AG20443 (cell line): ENCODE measurements around the gene INPP5A.
"Not testable (repeated sequence)": the region's sequence is repeated elsewhere in the genome, so short reads cannot be mapped to it uniquely, and the experiment has no call there.

ENCODE experiments used
- DNase-seq: peaks from one replicate; pipeline ENCODE4 v3.0.0; 2012; ENCODE audit warnings: low spot score, mixed read lengths

INPP5A gene

GRCh38 chr10:132548869-132549268 is 11.3 kb downstream of the INPP5A start:
- no peak for DNase-seq

GRCh38 chr10:132549371-132549770 is 11.8 kb downstream of the INPP5A start:
- DNase-seq = no peak

- DNase-seq = no peak
Observed at GRCh38 chr10:132550366-132551092, 12.9 kb downstream of the INPP5A start.

GRCh38 chr10:132551093-132551807 is 13.7 kb downstream of the INPP5A start:
- no peak for DNase-seq

GRCh38 chr10:132551808-132552130 is 14.2 kb downstream of the INPP5A start:
- DNase-seq = no peak

- not testable (repeated sequence) for DNase-seq
Observed at GRCh38 chr10:132552635-132553034, 15.0 kb downstream of the INPP5A start.

- DNase-seq = not testable (repeated sequence)
Observed at GRCh38 chr10:132553568-132553967, 16.0 kb downstream of the INPP5A start.

GRCh38 chr10:132554053-132554990 is 16.7 kb downstream of the INPP5A start:
- DNase-seq = no peak

GRCh38 chr10:132554991-132555647 is 17.5 kb downstream of the INPP5A start:
- no peak for DNase-seq

- no peak for DNase-seq
Observed at GRCh38 chr10:132555648-132556575, 18.3 kb downstream of the INPP5A start.

GRCh38 chr10:132556994-132557441 is 19.4 kb downstream of the INPP5A start:
- DNase-seq = no peak

- no peak for DNase-seq
Observed at GRCh38 chr10:132557696-132558515, 20.3 kb downstream of the INPP5A start.

- DNase-seq = no peak
Observed at GRCh38 chr10:132558516-132559413, 21.2 kb downstream of the INPP5A start.

- DNase-seq = no peak
Observed at GRCh38 chr10:132559538-132559937, 22.0 kb downstream of the INPP5A start.

- peak; percentile 58 for DNase-seq
Observed at GRCh38 chr10:132560241-132560731, 22.7 kb downstream of the INPP5A start.

GRCh38 chr10:132562177-132562915 is 24.8 kb downstream of the INPP5A start:
- no peak for DNase-seq

GRCh38 chr10:132562916-132563456 is 25.4 kb downstream of the INPP5A start:
- DNase-seq = no peak
